Colonic mucosa (tissue), 4 donors: ENCODE measurements around the gene MORN1. TPM values are rescaled to one million over a fixed set of nuclear protein-coding genes. Genes with fewer than 3 reads are reported as not detected.

Experiments
- DNase-seq: peaks from one replicate; pipeline ENCODE4 v3.0.0-alpha.2; 2020
- H3K27ac ChIP-seq: fragments of 200-600 bp; one replicate; pipeline ENCODE4 v1.8.0; 2021
- H3K27me3 ChIP-seq: fragments of 200-600 bp; one replicate; pipeline ENCODE4 v1.8.0; 2021
- H3K36me3 ChIP-seq: fragments of 200-600 bp; one replicate; pipeline ENCODE4 v1.8.0; 2021
- H3K4me1 ChIP-seq: fragments of 200-600 bp; one replicate; pipeline ENCODE4 v1.8.0; 2021; ENCODE audit warnings: mild to moderate bottlenecking
- H3K4me3 ChIP-seq: fragments of 200-600 bp; one replicate; pipeline ENCODE4 v1.8.0; 2021
- H3K9ac ChIP-seq, 2 donors: one replicate each; pipeline ENCODE4 v1.7.0; 2013; ENCODE audit warnings: control low read depth in 2 of 2, low read depth in 2 of 2, low read length in 2 of 2
- H3K9me3 ChIP-seq: fragments of 200-600 bp; one replicate; pipeline ENCODE4 v1.8.0; 2021
- intact Hi-C: fragments of 100-400 bp; cut with DNase I; formaldehyde crosslinking; loops from one replicate; pipeline ENCODE4 v1.14.1; 2022
- total RNA-seq, 2 donors: library from RNA; stranded (reverse); fragmentation: NEBNext Ultra II Directional in 1 of 2; extraction: Animal tissue kit (Norgen Biotek cat#: 25700) in 1 of 2; gene quantifications; one replicate each; pipeline ENCODE4 v1.2.1, GENCODE V29; 2021
- TF ChIP-seq, protein P1 (sequence below): fragments of 200-600 bp; IDR thresholded peaks from one replicate; pipeline ENCODE4 v1.8.0; 2022; ENCODE audit warnings: antibody characterized with exemption, mild to moderate bottlenecking
- donor health status: healthy.
- donor health status: DM: no; HTN: no; CAD: no.
- donor health status: DM: no; HTN: no; CAD: no.

The MORN1 gene
- total RNA-seq, 2 donors from 2014 or later = 11.3 to 18.9 TPM

DNA sequence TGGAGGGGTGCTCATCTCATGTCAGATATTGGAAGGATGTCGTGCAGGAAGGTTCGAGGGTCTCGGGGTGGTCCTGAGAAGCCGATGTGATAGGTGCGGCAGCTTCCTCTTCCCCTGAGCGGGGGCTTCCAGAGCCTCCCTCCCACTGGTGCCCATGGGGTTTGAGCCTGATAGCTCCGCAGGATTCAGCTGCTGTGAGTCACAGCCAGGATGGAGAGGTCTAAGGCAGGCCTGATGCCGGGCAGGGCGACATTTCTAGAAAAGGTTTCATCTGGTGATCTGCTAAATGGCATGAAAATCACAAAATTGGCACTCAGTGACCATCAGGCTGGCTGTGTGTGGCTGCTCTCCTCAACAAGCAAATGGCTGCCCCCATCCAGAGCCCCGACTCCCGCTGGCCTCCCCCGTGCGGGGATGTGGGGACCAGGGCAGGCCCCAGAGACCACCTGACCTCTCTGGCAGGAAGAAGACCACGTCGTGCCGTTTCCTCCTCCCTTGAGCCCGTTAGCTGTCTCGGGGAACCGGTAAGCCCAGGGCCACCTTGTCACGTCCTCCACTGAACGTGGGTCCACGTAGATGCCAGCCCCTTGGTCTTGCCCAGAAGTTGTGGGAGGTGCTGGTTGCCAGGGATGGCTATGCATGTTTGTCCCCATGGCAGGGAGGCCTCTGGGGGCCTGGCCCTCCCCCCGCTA, 97.2 kb downstream of the MORN1 start:
- no peak for DNase-seq
- Histone ChIP-seq H3K4me1 (peaks cover 4% of the 10 kb centered on the region), H3K9ac (peak overlapping the region in 1 of 2 donors; percentile 24), H3K36me3 (no peaks in the 10 kb centered on the region), H3K9me3 (no peaks in the 10 kb centered on the region), H3K27me3 (no peaks in the 10 kb centered on the region), H3K4me3 (no peak overlapping the region), H3K27ac (no peak overlapping the region)
- TF ChIP-seq, protein P1, sequence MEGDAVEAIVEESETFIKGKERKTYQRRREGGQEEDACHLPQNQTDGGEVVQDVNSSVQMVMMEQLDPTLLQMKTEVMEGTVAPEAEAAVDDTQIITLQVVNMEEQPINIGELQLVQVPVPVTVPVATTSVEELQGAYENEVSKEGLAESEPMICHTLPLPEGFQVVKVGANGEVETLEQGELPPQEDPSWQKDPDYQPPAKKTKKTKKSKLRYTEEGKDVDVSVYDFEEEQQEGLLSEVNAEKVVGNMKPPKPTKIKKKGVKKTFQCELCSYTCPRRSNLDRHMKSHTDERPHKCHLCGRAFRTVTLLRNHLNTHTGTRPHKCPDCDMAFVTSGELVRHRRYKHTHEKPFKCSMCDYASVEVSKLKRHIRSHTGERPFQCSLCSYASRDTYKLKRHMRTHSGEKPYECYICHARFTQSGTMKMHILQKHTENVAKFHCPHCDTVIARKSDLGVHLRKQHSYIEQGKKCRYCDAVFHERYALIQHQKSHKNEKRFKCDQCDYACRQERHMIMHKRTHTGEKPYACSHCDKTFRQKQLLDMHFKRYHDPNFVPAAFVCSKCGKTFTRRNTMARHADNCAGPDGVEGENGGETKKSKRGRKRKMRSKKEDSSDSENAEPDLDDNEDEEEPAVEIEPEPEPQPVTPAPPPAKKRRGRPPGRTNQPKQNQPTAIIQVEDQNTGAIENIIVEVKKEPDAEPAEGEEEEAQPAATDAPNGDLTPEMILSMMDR = no peak
- intact Hi-C loops = no loop called here

DNA sequence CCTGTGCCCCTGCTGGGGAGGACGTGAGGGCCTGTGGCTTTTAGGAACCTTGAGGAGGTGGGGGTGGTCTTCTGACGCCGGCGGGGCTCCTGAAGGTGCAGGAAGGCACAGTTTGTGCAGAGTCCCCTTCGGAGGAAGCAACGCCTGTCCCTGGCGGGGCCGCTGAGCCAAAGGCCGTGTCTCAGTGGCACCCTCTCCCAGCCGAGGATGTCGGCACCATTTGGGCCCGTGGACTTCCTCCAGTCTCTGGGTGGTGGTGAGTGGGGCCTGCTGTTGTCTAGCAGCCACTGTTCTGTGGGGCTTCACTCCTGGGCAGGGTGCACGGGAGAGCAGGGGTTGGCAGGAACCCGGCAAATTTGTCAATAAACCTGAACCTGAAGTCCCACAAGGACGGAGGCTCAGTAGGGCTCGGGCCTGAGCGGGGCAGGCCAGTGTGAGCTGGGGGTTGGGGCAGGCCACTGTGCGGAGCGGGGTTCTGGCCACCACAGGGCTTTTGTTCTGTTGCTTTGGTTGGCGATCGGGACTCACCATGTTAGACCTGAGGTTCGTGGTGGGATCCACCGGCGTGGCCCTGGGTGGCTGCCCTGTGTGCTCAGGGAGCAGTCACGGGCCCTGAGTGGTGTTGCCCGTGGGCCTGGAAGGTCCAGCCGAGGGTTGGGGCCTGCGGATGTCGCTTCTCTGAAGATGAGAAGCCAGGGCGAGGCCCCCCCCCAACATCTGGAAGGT, 98.5 kb downstream of the MORN1 start:
- intact Hi-C loops = no loop called here
- no peak for DNase-seq
- H3K9me3 ChIP-seq = no peaks in the 10 kb centered on the region
- H3K4me1 ChIP-seq = peaks cover 3% of the 10 kb centered on the region
- H3K9ac ChIP-seq = no peak overlapping the region
- no peaks in the 10 kb centered on the region for H3K36me3 ChIP-seq
- H3K27me3 ChIP-seq = no peaks in the 10 kb centered on the region
- H3K27ac ChIP-seq = no peak overlapping the region
- H3K4me3 ChIP-seq = no peak overlapping the region
- TF ChIP-seq, protein P1 = no peak

DNA sequence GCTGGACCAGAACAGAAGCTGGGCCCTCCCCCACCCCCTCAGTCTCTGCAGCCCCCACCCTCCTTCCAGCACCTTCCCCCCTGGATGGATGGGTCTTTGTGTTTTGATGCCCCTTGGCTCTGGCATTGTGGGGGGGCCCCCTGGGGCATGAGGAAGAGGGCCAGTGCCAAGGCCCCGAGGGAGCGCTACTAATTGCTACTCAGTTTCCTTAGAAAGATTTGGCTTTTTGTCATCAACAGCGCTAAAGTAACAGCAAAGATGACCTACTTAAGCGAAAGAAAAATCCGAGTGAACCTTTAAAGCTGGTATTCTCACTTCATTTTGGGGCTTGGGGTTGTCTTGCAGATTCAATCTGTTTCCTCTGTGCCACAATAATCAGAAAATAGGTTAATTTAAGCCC, 99.8 kb downstream of the MORN1 start:
- TF ChIP-seq, protein P1 = no peak

DNA sequence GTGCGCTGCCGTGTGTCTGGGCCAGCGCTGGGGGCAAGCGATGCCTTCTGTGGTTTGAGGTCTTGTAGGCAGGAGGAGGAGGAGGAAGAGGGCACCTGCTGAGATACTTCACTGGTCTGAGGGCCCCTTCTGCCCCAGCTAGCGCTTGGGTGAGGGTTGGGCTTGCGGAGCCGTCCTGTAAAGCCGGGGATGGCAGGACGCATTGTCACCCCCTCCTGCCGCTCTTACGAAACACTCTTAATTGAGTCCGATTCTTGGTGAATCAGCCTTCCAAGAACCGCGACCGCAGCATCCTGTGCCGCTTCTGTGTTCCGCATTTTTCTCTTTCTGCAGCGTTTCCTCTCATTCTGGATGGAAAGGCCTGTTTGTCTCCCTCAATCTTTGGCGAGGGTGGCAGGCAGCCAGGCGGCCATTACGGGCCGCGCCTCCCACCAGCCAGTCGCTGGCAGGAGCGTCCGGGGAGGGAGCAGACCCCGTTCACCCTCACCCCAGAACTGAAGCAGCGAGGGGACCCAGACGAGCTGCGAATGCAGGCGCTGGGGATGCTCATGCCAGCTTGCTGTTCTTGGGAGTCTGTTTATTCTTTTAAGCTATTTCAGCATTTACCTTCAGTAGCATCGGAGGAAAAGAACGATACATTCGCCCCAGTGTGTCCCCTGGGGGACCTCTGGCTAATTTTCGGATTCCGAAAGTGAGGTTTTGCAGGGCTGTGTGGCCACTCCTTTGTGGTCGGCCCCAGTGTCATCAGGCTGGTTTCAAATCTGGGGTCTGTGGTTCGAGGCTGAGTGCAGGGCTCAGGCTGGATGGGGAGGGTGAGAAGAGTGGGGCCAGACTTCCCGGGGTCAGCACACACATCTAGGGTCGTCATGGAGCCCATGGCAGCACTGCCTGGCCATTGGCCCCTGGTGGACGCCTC, 100.5 kb downstream of the MORN1 start:
- Histone ChIP-seq H3K9me3 (no peaks in the 10 kb centered on the region), H3K27ac (peak overlapping the region; percentile 68), H3K4me3 (no peak overlapping the region), H3K36me3 (no peaks in the 10 kb centered on the region), H3K27me3 (no peaks in the 10 kb centered on the region), H3K9ac (peak overlapping the region in 1 of 2 donors; percentile 50), H3K4me1 (peaks cover 3% of the 10 kb centered on the region)
- TF ChIP-seq, protein P1 = no peak
- intact Hi-C loops = no loop called here
- DNase-seq = peak; percentile 71

More for the DNA sequence above, 99.8 kb downstream of the MORN1 start:
- peak overlapping the region in 1 of 2 donors; percentile 35 for H3K9ac ChIP-seq
- H3K4me1 ChIP-seq = peaks cover 3% of the 10 kb centered on the region
- H3K36me3 ChIP-seq = no peaks in the 10 kb centered on the region
- no peaks in the 10 kb centered on the region for H3K27me3 ChIP-seq
- intact Hi-C loops = no loop called here
- H3K27ac ChIP-seq = peak overlapping the region; percentile 68
- no peak overlapping the region for H3K4me3 ChIP-seq
- no peaks in the 10 kb centered on the region for H3K9me3 ChIP-seq
- no peak for DNase-seq

DNA sequence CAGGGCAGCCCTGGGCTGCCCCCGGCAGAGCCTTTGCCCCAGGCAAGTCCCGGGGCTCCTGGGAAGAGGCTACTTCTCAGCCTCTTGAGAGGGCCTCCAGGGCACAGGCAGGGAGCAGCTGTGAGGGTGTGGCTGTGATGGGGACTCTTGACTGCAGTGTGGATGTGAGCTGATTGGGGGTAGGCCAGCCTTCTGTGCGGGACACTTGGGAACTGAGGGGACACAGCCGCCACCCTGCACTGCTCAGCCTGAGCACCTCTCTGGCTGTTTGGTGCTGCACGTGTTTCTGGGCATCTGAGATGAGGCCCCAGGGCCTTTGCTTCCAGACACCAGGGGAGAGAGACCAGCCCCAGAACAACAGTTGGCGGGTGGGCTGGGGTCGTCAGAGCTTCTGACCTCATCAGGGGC, 101.2 kb downstream of the MORN1 start:
- DNase-seq = no peak
- Histone ChIP-seq H3K9ac (peak overlapping the region in 1 of 2 donors; percentile 43), H3K27ac (peak overlapping the region; percentile 68), H3K4me3 (no peak overlapping the region), H3K36me3 (no peaks in the 10 kb centered on the region), H3K27me3 (no peaks in the 10 kb centered on the region), H3K9me3 (no peaks in the 10 kb centered on the region), H3K4me1 (peaks cover 3% of the 10 kb centered on the region)
- TF ChIP-seq, protein P1 = no peak
- intact Hi-C loops = no loop called here
